ENCODE measurements around the gene SLC5A12.

- no peak for TF ChIP-seq EZH2 (IDR thresholded peaks at IDR 0.05)
- TF ChIP-seq POLR2AphosphoS5 (IDR thresholded peaks at IDR 0.05; ENCODE audit: borderline replicate concordance, low read depth, low read length) = no peak
- TF ChIP-seq FOXP2 (optimal IDR thresholded peaks at IDR 0.05; ENCODE audit: control extremely low read depth, extremely low read length, insufficient read depth) = no peak
Observed at GRCh38 chr11:26721948-26722475, at the start of gene SLC5A12.

All from SK-N-MC (cell line).